Measurements from ENCODE around the gene GRM7.

GRM7 gene

GRCh38 chr3:7754653-7755441 is 893.9 kb downstream of the GRM7 start:
- TF ChIP-seq CTCF (IDR thresholded peaks at IDR 0.05; ENCODE audit: low read depth, low read length), result no peak
- Histone ChIP-seq H3K27me3 (no peaks in the 10 kb centered on the region), H3K4me1 (no peaks in the 10 kb centered on the region), H3K4me3 (ENCODE audit: low read depth, low read length) (no peak overlapping the region), H3K9me3 (no peaks in the 10 kb centered on the region), H3K36me3 (no peaks in the 10 kb centered on the region)
- DNase-seq, result no peak

- H3K27me3 ChIP-seq, result no peaks in the 10 kb centered on the region
- no peaks in the 10 kb centered on the region for H3K4me1 ChIP-seq
- no peak for TF ChIP-seq CTCF (IDR thresholded peaks at IDR 0.05; ENCODE audit: low read depth, low read length)
- H3K9me3 ChIP-seq, result no peaks in the 10 kb centered on the region
- no peak overlapping the region for H3K4me3 ChIP-seq (ENCODE audit: low read depth, low read length)
- no peaks in the 10 kb centered on the region for H3K36me3 ChIP-seq
- no peak for DNase-seq
These were observed 898.7 kb downstream of the GRM7 start for GRCh38 chr3:7759630-7760029.

GRCh38 chr3:7760718-7761117 is 899.8 kb downstream of the GRM7 start:
- TF ChIP-seq CTCF (IDR thresholded peaks at IDR 0.05; ENCODE audit: low read depth, low read length), result no peak
- no peaks in the 10 kb centered on the region for H3K9me3 ChIP-seq
- no peaks in the 10 kb centered on the region for H3K27me3 ChIP-seq
- H3K36me3 ChIP-seq, result no peaks in the 10 kb centered on the region
- no peak overlapping the region for H3K4me3 ChIP-seq (ENCODE audit: low read depth, low read length)
- no peaks in the 10 kb centered on the region for H3K4me1 ChIP-seq
- DNase-seq, result no peak

GRCh38 chr3:7764115-7764514 is 903.2 kb downstream of the GRM7 start:
- Histone ChIP-seq H3K4me3 (ENCODE audit: low read depth, low read length) (no peak overlapping the region), H3K36me3 (no peaks in the 10 kb centered on the region), H3K27me3 (no peaks in the 10 kb centered on the region), H3K4me1 (no peaks in the 10 kb centered on the region), H3K9me3 (no peaks in the 10 kb centered on the region)
- no peak for DNase-seq
- no peak for TF ChIP-seq CTCF (IDR thresholded peaks at IDR 0.05; ENCODE audit: low read depth, low read length)

GRCh38 chr3:7766530-7766929 is 905.6 kb downstream of the GRM7 start:
- no peaks in the 10 kb centered on the region for H3K4me1 ChIP-seq
- no peak overlapping the region for H3K4me3 ChIP-seq (ENCODE audit: low read depth, low read length)
- no peaks in the 10 kb centered on the region for H3K27me3 ChIP-seq
- no peak for DNase-seq
- no peaks in the 10 kb centered on the region for H3K9me3 ChIP-seq
- no peaks in the 10 kb centered on the region for H3K36me3 ChIP-seq
- TF ChIP-seq CTCF (IDR thresholded peaks at IDR 0.05; ENCODE audit: low read depth, low read length), result no peak

GRCh38 chr3:7779331-7779730 is 918.4 kb downstream of the GRM7 start:
- no peak overlapping the region for H3K4me3 ChIP-seq (ENCODE audit: low read depth, low read length)
- no peak for TF ChIP-seq CTCF (IDR thresholded peaks at IDR 0.05; ENCODE audit: low read depth, low read length)
- no peaks in the 10 kb centered on the region for H3K36me3 ChIP-seq
- H3K4me1 ChIP-seq, result no peaks in the 10 kb centered on the region
- H3K9me3 ChIP-seq, result no peaks in the 10 kb centered on the region
- no peak for DNase-seq
- H3K27me3 ChIP-seq, result no peaks in the 10 kb centered on the region
